Liver (tissue), 9 donors: ENCODE data around the gene MAP2K3. TPM values are rescaled to one million over a fixed set of nuclear protein-coding genes. Genes with fewer than 3 reads are reported as not detected.

ENCODE experiments used
- DNase-seq: peaks from one replicate; pipeline ENCODE4 v3.0.0-alpha.2; 2017; ENCODE audit warnings: low spot score
- H3K27ac ChIP-seq, 2 donors: one replicate each; pipeline ENCODE4 v1.7.0; 2013; ENCODE audit warnings: inconsistent platforms in 2 of 2, low read length in 2 of 2, control low read depth in 1 of 2, low read depth in 1 of 2, mild to moderate bottlenecking in 1 of 2
- H3K27me3 ChIP-seq, 4 donors: one replicate each; pipeline versions ENCODE4 v1.6.1 to v1.7.0; 2013; ENCODE audit warnings: low read length in 3 of 4, inconsistent platforms in 1 of 4, mild to moderate bottlenecking in 1 of 4, moderate library complexity in 1 of 4; ENCODE audit not compliant: control insufficient read depth in 4 of 4, insufficient read depth in 4 of 4
- H3K36me3 ChIP-seq, 4 donors: one replicate each; pipeline versions ENCODE4 v1.6.1 to v1.7.0; 2013; ENCODE audit warnings: low read length in 3 of 4, mild to moderate bottlenecking in 3 of 4, low read depth in 1 of 4, moderate library complexity in 1 of 4; ENCODE audit not compliant: control insufficient read depth in 4 of 4, insufficient read depth in 3 of 4
- H3K4me1 ChIP-seq, 4 donors: one replicate each; pipeline versions ENCODE4 v1.6.1 to v1.7.0; 2013; ENCODE audit warnings: low read length in 3 of 4, mild to moderate bottlenecking in 3 of 4, moderate library complexity in 1 of 4; ENCODE audit not compliant: control insufficient read depth in 4 of 4, insufficient read depth in 4 of 4
- H3K4me3 ChIP-seq, 3 donors: one replicate each; pipeline versions ENCODE4 v1.6.1 to v1.7.0; 2013; ENCODE audit warnings: low read length in 3 of 3, control low read depth in 1 of 3, low read depth in 1 of 3, mild to moderate bottlenecking in 1 of 3
- H3K9ac ChIP-seq, 2 donors: one replicate each; pipeline ENCODE4 v1.7.0; 2013; ENCODE audit warnings: low read length in 2 of 2, mild to moderate bottlenecking in 2 of 2, moderate library complexity in 2 of 2, control low read depth in 1 of 2, low read depth in 1 of 2
- H3K9me3 ChIP-seq, 4 donors: one replicate each; pipeline versions ENCODE4 v1.6.1 to v1.7.0; 2013; ENCODE audit warnings: low read length in 3 of 4; ENCODE audit not compliant: control insufficient read depth in 4 of 4
- EGR1 ChIP-seq, 2 donors: IDR thresholded peaks; 2 replicates each; pipeline ENCODE4 v1.6.1; 2016 to 2018; ENCODE audit warnings: antibody characterized with exemption in 2 of 2, low read depth in 2 of 2
- FOXA1 ChIP-seq: IDR thresholded peaks from 2 replicates; pipeline ENCODE4 v1.6.1; 2016; ENCODE audit warnings: antibody characterized with exemption
- GABPA ChIP-seq, 2 donors: IDR thresholded peaks in 1 of 2; conservative IDR thresholded peaks in 1 of 2; 2 replicates each; pipeline ENCODE4 v1.6.1; 2016; ENCODE audit warnings: antibody characterized with exemption in 2 of 2, mild to moderate bottlenecking in 1 of 2, moderate library complexity in 1 of 2
- HNF4A ChIP-seq, 2 donors: conservative IDR thresholded peaks; 2 replicates each; pipeline ENCODE4 v1.6.1; 2016; ENCODE audit warnings: antibody characterized with exemption in 2 of 2, mild to moderate bottlenecking in 2 of 2
- HNF4G ChIP-seq: IDR thresholded peaks from 2 replicates; pipeline ENCODE4 v1.6.1; 2016; ENCODE audit warnings: antibody characterized with exemption
- JUND ChIP-seq, 2 donors: IDR thresholded peaks; 2 replicates each; pipeline ENCODE4 v1.6.1; 2016; ENCODE audit warnings: antibody characterized with exemption in 2 of 2
- MAX ChIP-seq: IDR thresholded peaks from 2 replicates; pipeline ENCODE4 v1.6.1; 2016; ENCODE audit warnings: antibody characterized with exemption
- RAD21 ChIP-seq, 2 donors: IDR thresholded peaks; 2 replicates each; pipeline ENCODE4 v1.6.1; 2016; ENCODE audit warnings: antibody characterized with exemption in 2 of 2, mild to moderate bottlenecking in 2 of 2
- SP1 ChIP-seq: IDR thresholded peaks from 2 replicates; pipeline ENCODE4 v1.6.1; 2018; ENCODE audit warnings: antibody characterized with exemption, mild to moderate bottlenecking
- YY1 ChIP-seq: IDR thresholded peaks from 2 replicates; pipeline ENCODE4 v1.6.1; 2016; ENCODE audit warnings: antibody characterized with exemption, mild to moderate bottlenecking
- WGBS: extraction: QIAGEN DNeasy Blood & Tissue Kit; methylation state at CpG from one replicate; pipeline ENCODE4 v1.1.7; 2013; 5-methylcytosine and 5-hydroxymethylcytosine counted together
- polyA plus RNA-seq, 2 donors: library from polyadenylated mRNA; stranded (reverse) in 1 of 2; unstranded in 1 of 2; fragments of 200-250 nt in 1 of 2; fragments of >200 nt in 1 of 2; fragmentation: Nextera tagmentation in 1 of 2; extraction: Ambion mirVana in 1 of 2; gene quantifications; one replicate each; pipeline versions ENCODE4 v1.2.1 to v1.2.3, GENCODE V29; 2013 to 2015
- total RNA-seq, 2 donors: library from RNA; depleted of rRNA; stranded (reverse); fragments of >200 nt; gene quantifications; one replicate each; pipeline ENCODE4 v1.2.3, GENCODE V29; 2014
- TF ChIP-seq, protein P1 (sequence below): IDR thresholded peaks from 2 replicates; pipeline ENCODE4 v1.6.1; 2016; ENCODE audit warnings: antibody characterized with exemption
- TF ChIP-seq, protein P2 (sequence below): IDR thresholded peaks from 2 replicates; pipeline ENCODE4 v1.6.1; 2016; ENCODE audit warnings: antibody characterized with exemption
- TF ChIP-seq, protein P3 (sequence below): IDR thresholded peaks from 2 replicates; pipeline ENCODE4 v1.6.1; 2016; ENCODE audit warnings: antibody characterized with exemption, mild to moderate bottlenecking
- TF ChIP-seq, protein P4 (sequence below): fragments of 150-350 bp; IDR thresholded peaks from 2 replicates; pipeline ENCODE4 v1.5.1; 2017; ENCODE audit warnings: improper control_type of control experiment, low read depth, low read length; ENCODE audit not compliant: missing input control
- donor health status: healthy.
- donor health status: healthy.
- donor health status: healthy.
- donor health status: healthy.
- donor health status: healthy.

The MAP2K3 gene
- total and polyA plus RNA-seq, 4 donors = 21.6 to 88.4 (median 30.5) TPM

GRCh38 chr17:21269394-21269793, 15.1 kb upstream of the MAP2K3 start:
- Histone ChIP-seq H3K9me3 (no peaks in the 10 kb centered on the region), H3K27ac (no peak overlapping the region), H3K36me3 (no peaks in the 10 kb centered on the region), H3K4me3 (no peak overlapping the region), H3K9ac (no peak overlapping the region), H3K27me3 (no peaks in the 10 kb centered on the region), H3K4me1 (no peaks in the 10 kb centered on the region)
- DNase-seq = no peak
- WGBS = 69% methylated on average over 8 of the region's 8 CpGs
- TF ChIP-seq, protein P1, sequence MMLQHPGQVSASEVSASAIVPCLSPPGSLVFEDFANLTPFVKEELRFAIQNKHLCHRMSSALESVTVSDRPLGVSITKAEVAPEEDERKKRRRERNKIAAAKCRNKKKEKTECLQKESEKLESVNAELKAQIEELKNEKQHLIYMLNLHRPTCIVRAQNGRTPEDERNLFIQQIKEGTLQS = no peak
- no peak for TF ChIP-seq HNF4G
- TF ChIP-seq SP1 = no peak
- TF ChIP-seq, protein P2, sequence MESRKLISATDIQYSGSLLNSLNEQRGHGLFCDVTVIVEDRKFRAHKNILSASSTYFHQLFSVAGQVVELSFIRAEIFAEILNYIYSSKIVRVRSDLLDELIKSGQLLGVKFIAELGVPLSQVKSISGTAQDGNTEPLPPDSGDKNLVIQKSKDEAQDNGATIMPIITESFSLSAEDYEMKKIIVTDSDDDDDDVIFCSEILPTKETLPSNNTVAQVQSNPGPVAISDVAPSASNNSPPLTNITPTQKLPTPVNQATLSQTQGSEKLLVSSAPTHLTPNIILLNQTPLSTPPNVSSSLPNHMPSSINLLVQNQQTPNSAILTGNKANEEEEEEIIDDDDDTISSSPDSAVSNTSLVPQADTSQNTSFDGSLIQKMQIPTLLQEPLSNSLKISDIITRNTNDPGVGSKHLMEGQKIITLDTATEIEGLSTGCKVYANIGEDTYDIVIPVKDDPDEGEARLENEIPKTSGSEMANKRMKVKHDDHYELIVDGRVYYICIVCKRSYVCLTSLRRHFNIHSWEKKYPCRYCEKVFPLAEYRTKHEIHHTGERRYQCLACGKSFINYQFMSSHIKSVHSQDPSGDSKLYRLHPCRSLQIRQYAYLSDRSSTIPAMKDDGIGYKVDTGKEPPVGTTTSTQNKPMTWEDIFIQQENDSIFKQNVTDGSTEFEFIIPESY = no peak

GRCh38 chr17:21271454-21272183, 12.9 kb upstream of the MAP2K3 start:
- H3K27ac ChIP-seq = no peak overlapping the region
- no peak overlapping the region for H3K9ac ChIP-seq
- H3K27me3 ChIP-seq = no peaks in the 10 kb centered on the region
- no peaks in the 10 kb centered on the region for H3K36me3 ChIP-seq
- no peaks in the 10 kb centered on the region for H3K9me3 ChIP-seq
- H3K4me3 ChIP-seq = no peak overlapping the region
- TF ChIP-seq SP1 = no peak
- no peak for TF ChIP-seq GABPA (IDR thresholded peaks at IDR 0.05 in 1 of 2, conservative IDR thresholded peaks at IDR 0.05 in 1 of 2)
- no peak for TF ChIP-seq FOXA1
- no peak for TF ChIP-seq RAD21 (IDR thresholded peaks at IDR 0.05)
- TF ChIP-seq, protein P2 = no peak
- TF ChIP-seq, protein P1 = no peak
- no peak for TF ChIP-seq MAX
- TF ChIP-seq, protein P3, sequence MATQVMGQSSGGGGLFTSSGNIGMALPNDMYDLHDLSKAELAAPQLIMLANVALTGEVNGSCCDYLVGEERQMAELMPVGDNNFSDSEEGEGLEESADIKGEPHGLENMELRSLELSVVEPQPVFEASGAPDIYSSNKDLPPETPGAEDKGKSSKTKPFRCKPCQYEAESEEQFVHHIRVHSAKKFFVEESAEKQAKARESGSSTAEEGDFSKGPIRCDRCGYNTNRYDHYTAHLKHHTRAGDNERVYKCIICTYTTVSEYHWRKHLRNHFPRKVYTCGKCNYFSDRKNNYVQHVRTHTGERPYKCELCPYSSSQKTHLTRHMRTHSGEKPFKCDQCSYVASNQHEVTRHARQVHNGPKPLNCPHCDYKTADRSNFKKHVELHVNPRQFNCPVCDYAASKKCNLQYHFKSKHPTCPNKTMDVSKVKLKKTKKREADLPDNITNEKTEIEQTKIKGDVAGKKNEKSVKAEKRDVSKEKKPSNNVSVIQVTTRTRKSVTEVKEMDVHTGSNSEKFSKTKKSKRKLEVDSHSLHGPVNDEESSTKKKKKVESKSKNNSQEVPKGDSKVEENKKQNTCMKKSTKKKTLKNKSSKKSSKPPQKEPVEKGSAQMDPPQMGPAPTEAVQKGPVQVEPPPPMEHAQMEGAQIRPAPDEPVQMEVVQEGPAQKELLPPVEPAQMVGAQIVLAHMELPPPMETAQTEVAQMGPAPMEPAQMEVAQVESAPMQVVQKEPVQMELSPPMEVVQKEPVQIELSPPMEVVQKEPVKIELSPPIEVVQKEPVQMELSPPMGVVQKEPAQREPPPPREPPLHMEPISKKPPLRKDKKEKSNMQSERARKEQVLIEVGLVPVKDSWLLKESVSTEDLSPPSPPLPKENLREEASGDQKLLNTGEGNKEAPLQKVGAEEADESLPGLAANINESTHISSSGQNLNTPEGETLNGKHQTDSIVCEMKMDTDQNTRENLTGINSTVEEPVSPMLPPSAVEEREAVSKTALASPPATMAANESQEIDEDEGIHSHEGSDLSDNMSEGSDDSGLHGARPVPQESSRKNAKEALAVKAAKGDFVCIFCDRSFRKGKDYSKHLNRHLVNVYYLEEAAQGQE = no peak
- TF ChIP-seq HNF4G = no peak
- TF ChIP-seq HNF4A (conservative IDR thresholded peaks at IDR 0.05) = no peak
- TF ChIP-seq, protein P4, sequence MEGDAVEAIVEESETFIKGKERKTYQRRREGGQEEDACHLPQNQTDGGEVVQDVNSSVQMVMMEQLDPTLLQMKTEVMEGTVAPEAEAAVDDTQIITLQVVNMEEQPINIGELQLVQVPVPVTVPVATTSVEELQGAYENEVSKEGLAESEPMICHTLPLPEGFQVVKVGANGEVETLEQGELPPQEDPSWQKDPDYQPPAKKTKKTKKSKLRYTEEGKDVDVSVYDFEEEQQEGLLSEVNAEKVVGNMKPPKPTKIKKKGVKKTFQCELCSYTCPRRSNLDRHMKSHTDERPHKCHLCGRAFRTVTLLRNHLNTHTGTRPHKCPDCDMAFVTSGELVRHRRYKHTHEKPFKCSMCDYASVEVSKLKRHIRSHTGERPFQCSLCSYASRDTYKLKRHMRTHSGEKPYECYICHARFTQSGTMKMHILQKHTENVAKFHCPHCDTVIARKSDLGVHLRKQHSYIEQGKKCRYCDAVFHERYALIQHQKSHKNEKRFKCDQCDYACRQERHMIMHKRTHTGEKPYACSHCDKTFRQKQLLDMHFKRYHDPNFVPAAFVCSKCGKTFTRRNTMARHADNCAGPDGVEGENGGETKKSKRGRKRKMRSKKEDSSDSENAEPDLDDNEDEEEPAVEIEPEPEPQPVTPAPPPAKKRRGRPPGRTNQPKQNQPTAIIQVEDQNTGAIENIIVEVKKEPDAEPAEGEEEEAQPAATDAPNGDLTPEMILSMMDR = no peak
- no peak for TF ChIP-seq EGR1 (IDR thresholded peaks at IDR 0.05; ENCODE audit: low read depth in 2 of 2)
- no peak for TF ChIP-seq YY1
- TF ChIP-seq JUND (IDR thresholded peaks at IDR 0.05) = no peak
- H3K4me1 ChIP-seq = peaks cover 7 to 16% (median 12%) of the 10 kb centered on the region in 4 donors
- peak; percentile 64 for DNase-seq
- WGBS = 96% methylated on average over 10 of the region's 10 CpGs
